GM19035 (cell line): ENCODE data around the gene PDS5A.
"Not testable (repeated sequence)": the region's sequence is repeated elsewhere in the genome, so short reads cannot be mapped to it uniquely, and the experiment has no call there.

Source experiments
- ATAC-seq: cut with Tn5 transposase; IDR thresholded peaks from one replicate; pipeline ENCODE4 v1.9.1; 2021; ENCODE audit not compliant: unreplicated experiment

The PDS5A gene

GRCh38 chr4:39977489-39978377 is at the start of gene PDS5A:
Gene PDS5A, minus strand, starts transcription at chr4:39977911. Its CDS starts 1,334 bp downstream, at chr4:39976577.
- peak; percentile 79 for ATAC-seq

- not testable (repeated sequence) for ATAC-seq
These were observed 46.3 kb upstream of the PDS5A start for GRCh38 chr4:40024049-40024448.

GRCh38 chr4:40021116-40021515 is 43.4 kb upstream of the PDS5A start:
- not testable (repeated sequence) for ATAC-seq

- no peak for ATAC-seq
These were observed 42.5 kb upstream of the PDS5A start for GRCh38 chr4:40020221-40020620.

- ATAC-seq, result no peak
These were observed 38.3 kb upstream of the PDS5A start for GRCh38 chr4:40016007-40016406.

- ATAC-seq, result no peak
These were observed 26.3 kb upstream of the PDS5A start for GRCh38 chr4:40003986-40004385.

- ATAC-seq, result no peak
These were observed 23.0 kb upstream of the PDS5A start for GRCh38 chr4:40000711-40001110.

GRCh38 chr4:39998659-39999345 is 21.1 kb upstream of the PDS5A start:
- ATAC-seq, result no peak

GRCh38 chr4:39996811-39997210 is 19.1 kb upstream of the PDS5A start:
- ATAC-seq, result no peak

- ATAC-seq, result no peak
These were observed 16.7 kb upstream of the PDS5A start for GRCh38 chr4:39994406-39994805.

- not testable (repeated sequence) for ATAC-seq
These were observed 11.7 kb upstream of the PDS5A start for GRCh38 chr4:39989381-39989780.

GRCh38 chr4:39987485-39987884 is 9.8 kb upstream of the PDS5A start:
- no peak for ATAC-seq

- no peak for ATAC-seq
These were observed 1.2 kb upstream of the PDS5A start for GRCh38 chr4:39978904-39979303.

- ATAC-seq, result no peak
These were observed 666 bp upstream of the PDS5A start for GRCh38 chr4:39978378-39978775.

- ATAC-seq, result peak; percentile 34
These were observed 694 bp downstream of the PDS5A start for GRCh38 chr4:39976945-39977488.

- peak; percentile 31 for ATAC-seq
These were observed 1.4 kb downstream of the PDS5A start for GRCh38 chr4:39976141-39976944.

- no peak for ATAC-seq
These were observed 2.1 kb downstream of the PDS5A start for GRCh38 chr4:39975488-39976089.

- ATAC-seq, result not testable (repeated sequence)
These were observed 4.7 kb downstream of the PDS5A start for GRCh38 chr4:39973052-39973451.

- no peak for ATAC-seq
These were observed 6.8 kb downstream of the PDS5A start for GRCh38 chr4:39970671-39971640.
